H1 (cell line): ENCODE data around the gene AGBL4. TPM values are rescaled to one million over a fixed set of nuclear protein-coding genes. Genes with fewer than 3 reads are reported as not detected.

ENCODE experiments used
- CTCF ChIA-PET: fragments of 300-600 bp; sonication (Branson Sonifier 250); formaldehyde crosslinking; loops from one replicate; lab custom pipeline; 2021; ENCODE audit not compliant: partially characterized antibody; lab: Charles Lee
- POLR2A ChIA-PET: fragments of 300-600 bp; sonication (Branson Sonifier 250); formaldehyde crosslinking; loops from one replicate; lab custom pipeline; 2021; ENCODE audit warnings: inconsistent platforms; ENCODE audit not compliant: partially characterized antibody; lab: Charles Lee
- DNase-seq, 2 experiments: peaks; one replicate each; pipeline versions ENCODE4 v3.0.0 to v3.0.0-alpha.2; 2010 to 2022; ENCODE audit warnings: low spot score in 2 of 2, low read depth in 1 of 2, mixed read lengths in 1 of 2
- FAIRE-seq: peaks from 2 replicates; lab custom pipeline; 2011; peaks lifted over from hg19 to GRCh38; lab: Jason Lieb, UNC
- H2AFZ ChIP-seq: 2 replicates; pipeline ENCODE4 v1.8.1; 2012; ENCODE audit warnings: low read length, inconsistent platforms
- H2AK5ac ChIP-seq: 2 replicates; pipeline ENCODE4 v1.6.1; 2013; ENCODE audit warnings: low read depth, low read length
- H2BK120ac ChIP-seq: replicated peaks from 2 replicates; pipeline ENCODE3; 2013; ENCODE audit warnings: low read depth, low read length, inconsistent platforms
- H2BK12ac ChIP-seq: 2 replicates; pipeline ENCODE4 v1.6.1; 2013; ENCODE audit warnings: low read depth, low read length
- H2BK15ac ChIP-seq: 2 replicates; pipeline ENCODE4 v1.6.1; 2013; ENCODE audit warnings: low read length
- H2BK20ac ChIP-seq: 2 replicates; pipeline ENCODE4 v1.6.1; 2013; ENCODE audit warnings: low read length
- H2BK5ac ChIP-seq: 2 replicates; pipeline ENCODE4 v1.6.1; 2013; ENCODE audit warnings: low read depth, low read length
- H3K14ac ChIP-seq: 2 replicates; pipeline ENCODE4 v1.6.1; 2013; ENCODE audit warnings: inconsistent platforms; ENCODE audit not compliant: insufficient read length
- H3K18ac ChIP-seq: 2 replicates; pipeline ENCODE4 v1.6.1; 2013; ENCODE audit warnings: low read length; ENCODE audit errors: extremely low read depth
- H3K23ac ChIP-seq: 2 replicates; pipeline ENCODE4 v1.6.1; 2013; ENCODE audit warnings: inconsistent platforms; ENCODE audit not compliant: insufficient read length
- H3K23me2 ChIP-seq: 2 replicates; pipeline ENCODE4 v1.6.1; 2013; ENCODE audit warnings: low read depth, low read length
- H3K27ac ChIP-seq: 2 replicates; pipeline ENCODE4 v1.6.1; 2011; ENCODE audit warnings: low read depth, low read length, inconsistent platforms
- H3K27me3 ChIP-seq, 4 experiments: replicated peaks in 1 of 4; 1 replicate in 1 of 4; 2 replicates in 3 of 4; pipeline versions ENCODE4 v1.6.1 to v1.8.1; 2011 to 2013; ENCODE audit warnings: low read length in 3 of 4, mild to moderate bottlenecking in 3 of 4, inconsistent platforms in 2 of 4, mixed read lengths in 2 of 4, moderate library complexity in 1 of 4; ENCODE audit not compliant: control insufficient read depth in 3 of 4, insufficient read depth in 3 of 4; ENCODE audit errors: extremely low read depth in 1 of 4
- H3K36me3 ChIP-seq, 4 experiments: 2 replicates each; pipeline versions ENCODE4 v1.6.1 to v1.8.1; 2011 to 2013; ENCODE audit warnings: mild to moderate bottlenecking in 4 of 4, low read length in 3 of 4, moderate library complexity in 2 of 4, control low read depth in 1 of 4, inconsistent platforms in 1 of 4; ENCODE audit not compliant: insufficient read depth in 4 of 4, control insufficient read depth in 2 of 4
- H3K4ac ChIP-seq: replicated peaks from 2 replicates; pipeline ENCODE3; 2013; ENCODE audit warnings: low read length, low read depth, mixed read lengths, inconsistent platforms; ENCODE audit not compliant: insufficient read length
- H3K4me1 ChIP-seq, 4 experiments: replicated peaks in 1 of 4; 1 replicate in 1 of 4; 2 replicates in 3 of 4; pipeline versions ENCODE4 v1.6.1 to v1.8.1; 2011 to 2013; ENCODE audit warnings: low read length in 3 of 4, inconsistent platforms in 2 of 4, mixed read lengths in 1 of 4; ENCODE audit not compliant: insufficient read depth in 4 of 4, control insufficient read depth in 3 of 4
- H3K4me2 ChIP-seq, 2 experiments: 2 replicates each; pipeline versions ENCODE4 v1.6.1 to v1.8.1; 2011 to 2013; ENCODE audit warnings: low read depth in 2 of 2, low read length in 2 of 2, control low read depth in 1 of 2, inconsistent platforms in 1 of 2, mild to moderate bottlenecking in 1 of 2; ENCODE audit not compliant: insufficient read depth in 1 of 2
- H3K4me3 ChIP-seq, 4 experiments: fragments of 200-600, 300-600 bp in 1 of 4; sonication (generic), shearing (Covaris generic), sonication (Bioruptor Twin) in 1 of 4; 2 replicates each; pipeline versions ENCODE4 v1.5.1 to v1.8.1; 2011 to 2016; ENCODE audit warnings: low read length in 4 of 4, low read depth in 3 of 4, control low read depth in 2 of 4, inconsistent platforms in 2 of 4, mild to moderate bottlenecking in 2 of 4, mixed read lengths in 1 of 4, moderate library complexity in 1 of 4; ENCODE audit not compliant: insufficient read depth in 2 of 4; ENCODE audit errors: extremely low read depth in 1 of 4
- H3K56ac ChIP-seq: replicated peaks from 2 replicates; pipeline ENCODE3; 2013; ENCODE audit warnings: low read depth, mild to moderate bottlenecking, mixed read lengths, low read length, inconsistent platforms; ENCODE audit not compliant: insufficient read length
- H3K79me1 ChIP-seq: 2 replicates; pipeline ENCODE4 v1.6.1; 2013; ENCODE audit warnings: low read depth, low read length, control low read depth
- H3K79me2 ChIP-seq, 2 experiments: 2 replicates each; pipeline versions ENCODE4 v1.6.1 to v1.8.1; 2012 to 2013; ENCODE audit warnings: low read length in 2 of 2, mild to moderate bottlenecking in 2 of 2, inconsistent platforms in 1 of 2; ENCODE audit not compliant: insufficient read depth in 2 of 2, control insufficient read depth in 1 of 2
- H3K9ac ChIP-seq, 4 experiments: replicated peaks in 1 of 4; 1 replicate in 1 of 4; 2 replicates in 3 of 4; pipeline versions ENCODE4 v1.6.1 to v1.8.1; 2011 to 2013; ENCODE audit warnings: low read depth in 3 of 4, low read length in 3 of 4, control low read depth in 2 of 4, mild to moderate bottlenecking in 2 of 4, moderate library complexity in 2 of 4, inconsistent platforms in 1 of 4; ENCODE audit errors: extremely low read depth in 1 of 4
- H3K9me3 ChIP-seq, 2 experiments: 2 replicates each; pipeline versions ENCODE4 v1.6.1 to v1.8.1; 2012 to 2013; ENCODE audit warnings: mild to moderate bottlenecking in 2 of 2, moderate library complexity in 2 of 2, control low read depth in 1 of 2, inconsistent platforms in 1 of 2, low read depth in 1 of 2, low read length in 1 of 2, mixed read lengths in 1 of 2; ENCODE audit not compliant: insufficient read depth in 2 of 2
- H4K20me1 ChIP-seq, 2 experiments: replicated peaks in 1 of 2; 2 replicates each; pipeline versions ENCODE3 to v1.8.1; 2011 to 2013; ENCODE audit warnings: inconsistent platforms in 2 of 2, low read length in 2 of 2, mild to moderate bottlenecking in 1 of 2; ENCODE audit not compliant: insufficient read depth in 2 of 2, control insufficient read depth in 1 of 2
- H4K5ac ChIP-seq: 2 replicates; pipeline ENCODE4 v1.6.1; 2013; ENCODE audit warnings: low read length, low read depth, mixed read lengths, inconsistent platforms; ENCODE audit not compliant: insufficient read length
- H4K8ac ChIP-seq: 2 replicates; pipeline ENCODE4 v1.8.0; 2013; ENCODE audit warnings: mild to moderate bottlenecking, moderate library complexity, low read length, inconsistent platforms; ENCODE audit not compliant: insufficient read depth; ENCODE audit errors: extremely low read depth
- H4K91ac ChIP-seq: replicated peaks from 2 replicates; pipeline ENCODE3; 2013; ENCODE audit warnings: low read length, mixed read lengths, inconsistent platforms; ENCODE audit not compliant: insufficient read length
- ASH2L ChIP-seq: fragments of 200-600, 300-600 bp; sonication (generic); IDR thresholded peaks from one replicate; pipeline ENCODE4 v1.7.1; 2017; ENCODE audit warnings: low read length
- BRCA1 ChIP-seq: IDR thresholded peaks from 2 replicates; pipeline ENCODE4 v1.6.1; 2012; ENCODE audit warnings: low read depth, low read length, improper control_type of control experiment
- CBX8 ChIP-seq: fragments of 300-800, 300-1000 bp; sonication (generic); IDR thresholded peaks from 2 replicates; pipeline ENCODE4 v1.7.1; 2016; ENCODE audit warnings: low read depth, low read length, borderline replicate concordance
- CEBPB ChIP-seq: IDR thresholded peaks from 2 replicates; pipeline ENCODE4 v1.6.1; 2012; ENCODE audit warnings: low read depth, low read length
- CHD1 ChIP-seq: IDR thresholded peaks from 2 replicates; pipeline ENCODE4 v1.6.1; 2012; ENCODE audit warnings: low read depth, low read length, improper control_type of control experiment
- CTBP2 ChIP-seq: IDR thresholded peaks from 2 replicates; pipeline ENCODE4 v1.7.0; 2011; ENCODE audit warnings: borderline replicate concordance, mild to moderate bottlenecking, moderate library complexity, mixed read lengths, low read length; ENCODE audit not compliant: insufficient read depth, insufficient read length
- EP300 ChIP-seq, 2 experiments: IDR thresholded peaks; 1 replicate in 1 of 2; 2 replicates in 1 of 2; pipeline ENCODE4 v1.6.1; 2011 to 2012; ENCODE audit warnings: low read depth in 2 of 2, low read length in 2 of 2, mild to moderate bottlenecking in 2 of 2, borderline replicate concordance in 1 of 2, inconsistent platforms in 1 of 2, moderate library complexity in 1 of 2
- FOSL1 ChIP-seq: IDR thresholded peaks from 2 replicates; pipeline ENCODE4 v1.6.1; 2011; ENCODE audit warnings: mild to moderate bottlenecking, low read depth, low read length, moderate library complexity; ENCODE audit not compliant: insufficient read depth
- HDAC6 ChIP-seq: IDR thresholded peaks from one replicate; pipeline ENCODE4 v1.7.1; 2012; ENCODE audit warnings: low read depth, mild to moderate bottlenecking, inconsistent platforms, low read length, moderate library complexity
- KDM1A ChIP-seq: fragments of 200-600, 300-600 bp; sonication (generic); IDR thresholded peaks from 2 replicates; pipeline ENCODE4 v1.7.1; 2016; ENCODE audit warnings: mild to moderate bottlenecking, low read length, borderline replicate concordance
- NRF1 ChIP-seq: IDR thresholded peaks from 2 replicates; pipeline ENCODE4 v1.6.1; 2011; ENCODE audit warnings: mild to moderate bottlenecking, low read depth, low read length, improper control_type of control experiment
- RNF2 ChIP-seq: fragments of 200-900, 300-1000 bp; sonication (generic); IDR thresholded peaks from 2 replicates; pipeline ENCODE4 v1.7.1; 2016; ENCODE audit warnings: borderline replicate concordance, low read depth, mild to moderate bottlenecking, antibody characterized with exemption, low read length; ENCODE audit not compliant: poor library complexity, severe bottlenecking; ENCODE audit errors: missing control alignments
- TBP ChIP-seq: IDR thresholded peaks from 2 replicates; pipeline ENCODE4 v1.6.1; 2011; ENCODE audit warnings: low read depth, low read length, improper control_type of control experiment
- TEAD4 ChIP-seq: IDR thresholded peaks from 2 replicates; pipeline ENCODE4 v1.6.1; 2012; ENCODE audit warnings: low read depth, low read length, inconsistent platforms, mixed read lengths
- polyA plus RNA-seq, 7 experiments: library from polyadenylated mRNA; depleted of rRNA in 3 of 7; stranded (reverse) in 5 of 7; unstranded in 2 of 7; fragments of >200 nt in 5 of 7; fragments of 200-250 nt in 2 of 7; gene quantifications; 1 replicate in 5 of 7; 2 replicates in 1 of 7; 4 replicates in 1 of 7; pipeline versions ENCODE4 v1.2.1 to v1.2.3, GENCODE V29; 2011 to 2013; ENCODE audit warnings: missing spikeins in 2 of 7, mixed read lengths in 2 of 7
- total RNA-seq: library from RNA; stranded (reverse); fragmentation: NEBNext Ultra II Directional; extraction: Animal tissue kit (Norgen Biotek cat#: 25700); gene quantifications from 2 replicates; pipeline ENCODE4 v1.2.1, GENCODE V29; 2021
- TF ChIP-seq, protein P1 (sequence below): IDR thresholded peaks from 2 replicates; pipeline ENCODE4 v1.6.1; 2012; ENCODE audit warnings: inconsistent platforms

AGBL4 gene
- total and polyA plus RNA-seq, 2 of the 8 experiments (the other 6 are each of a cell fraction or from before 2014, with no cell fraction given) = 0.41 to 0.45 TPM

DNA sequence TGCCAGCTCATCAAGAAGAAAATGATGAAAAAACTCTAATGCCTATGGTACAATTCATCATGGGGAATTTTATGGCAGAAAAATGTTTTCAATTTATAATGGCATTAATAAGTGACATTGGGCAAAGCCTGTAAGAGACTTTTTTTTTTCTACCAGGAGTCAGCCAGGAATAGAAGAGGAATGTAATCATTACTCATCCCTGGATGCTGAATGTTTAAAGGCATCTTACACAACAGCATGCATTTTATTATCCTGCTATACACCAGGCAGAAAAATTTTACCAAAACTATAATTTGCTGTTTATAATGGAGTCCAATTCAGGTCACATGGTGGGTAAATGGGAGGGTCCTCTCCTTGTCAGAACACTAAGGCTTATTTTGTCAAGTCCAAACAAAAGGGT lies 1057.2 kb downstream of the AGBL4 start:
- ChIA-PET POLR2A (no interaction called here), CTCF (interaction anchor here (1.0 kb wide), 1 partner anchor 35 kb away, joined by 3 read pairs; no protein-coding TSS in a partner anchor)
- no peak overlapping the region for H3K4me3 ChIP-seq
- TF ChIP-seq NRF1 = no peak
- no peak for TF ChIP-seq KDM1A
- no peak for TF ChIP-seq FOSL1
- no peak for TF ChIP-seq TEAD4
- no peak for TF ChIP-seq BRCA1
- TF ChIP-seq TBP = no peak
- TF ChIP-seq, protein P1, sequence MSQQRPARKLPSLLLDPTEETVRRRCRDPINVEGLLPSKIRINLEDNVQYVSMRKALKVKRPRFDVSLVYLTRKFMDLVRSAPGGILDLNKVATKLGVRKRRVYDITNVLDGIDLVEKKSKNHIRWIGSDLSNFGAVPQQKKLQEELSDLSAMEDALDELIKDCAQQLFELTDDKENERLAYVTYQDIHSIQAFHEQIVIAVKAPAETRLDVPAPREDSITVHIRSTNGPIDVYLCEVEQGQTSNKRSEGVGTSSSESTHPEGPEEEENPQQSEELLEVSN = no peak
- TF ChIP-seq CBX8 = no peak
- TF ChIP-seq HDAC6 = no peak
- no peak for TF ChIP-seq ASH2L
- no peak for TF ChIP-seq CEBPB
- TF ChIP-seq RNF2 = no peak
- no peak for TF ChIP-seq CHD1
- no peak for TF ChIP-seq EP300 (IDR thresholded peaks at IDR 0.05; ENCODE audit: borderline replicate concordance in 1 of 2, low read depth in 2 of 2, low read length in 2 of 2)
- no peak for TF ChIP-seq CTBP2
- H3K79me1 ChIP-seq = no peaks in the 10 kb centered on the region
- H3K79me2 ChIP-seq = no peaks in the 10 kb centered on the region
- H4K8ac ChIP-seq = no peak overlapping the region
- H2BK12ac ChIP-seq = no peak overlapping the region
- H3K27me3 ChIP-seq = no peaks in the 10 kb centered on the region
- H3K4ac ChIP-seq = no peak overlapping the region
- H3K9ac ChIP-seq = no peak overlapping the region
- no peak overlapping the region for H3K14ac ChIP-seq
- no peak overlapping the region for H2BK15ac ChIP-seq
- H3K4me2 ChIP-seq = no peak overlapping the region
- H3K23ac ChIP-seq = no peak overlapping the region
- DNase-seq (no peak), FAIRE-seq (no peak)
- peaks cover 68 to 80% of the 10 kb centered on the region in 2 experiments for H3K9me3 ChIP-seq
- H3K23me2 ChIP-seq = no peaks in the 10 kb centered on the region
- H3K18ac ChIP-seq = no peak overlapping the region
- no peaks in the 10 kb centered on the region for H3K36me3 ChIP-seq
- no peaks in the 10 kb centered on the region for H4K20me1 ChIP-seq
- H3K27ac ChIP-seq = no peak overlapping the region
- H4K91ac ChIP-seq = no peak overlapping the region
- no peak overlapping the region for H2BK5ac ChIP-seq
- no peak overlapping the region for H2AFZ ChIP-seq
- no peaks in the 10 kb centered on the region for H3K4me1 ChIP-seq
- H3K56ac ChIP-seq = no peak overlapping the region
- no peak overlapping the region for H4K5ac ChIP-seq
- H2BK20ac ChIP-seq = no peak overlapping the region
- no peak overlapping the region for H2BK120ac ChIP-seq
- no peak overlapping the region for H2AK5ac ChIP-seq
